Endothelial cell of umbilical vein (primary cell): Measurements from ENCODE around the gene MMP11. TPM values are rescaled to one million over a fixed set of nuclear protein-coding genes. Genes with fewer than 3 reads are reported as not detected.

Experiments
- BruUV-seq: library from RNA; stranded (reverse); fragments of 400-500 nt; replicated peaks from 2 replicates; lab custom pipeline; 2021; lab: Mats Ljungman, UMichigan
- CTCF ChIA-PET: fragments of 300-600, 350-600 bp; sonication (Branson Sonifier 250); formaldehyde crosslinking; loops from one replicate; lab custom pipeline; 2021; ENCODE audit warnings: antibody characterized with exemption, inconsistent platforms; lab: Charles Lee
- POLR2A ChIA-PET: fragments of 300-600, 350-600 bp; sonication (Branson Sonifier 250); formaldehyde crosslinking; loops from one replicate; lab custom pipeline; 2021; ENCODE audit warnings: antibody characterized with exemption, inconsistent platforms; lab: Charles Lee
- DNase-seq: peaks from one replicate; pipeline ENCODE4 v3.0.0-alpha.2; 2011; ENCODE audit warnings: low read depth, low spot score
- FAIRE-seq: peaks from 2 replicates; lab custom pipeline; 2011; peaks lifted over from hg19 to GRCh38; lab: Jason Lieb, UNC
- H2AFZ ChIP-seq: 2 replicates; pipeline ENCODE4 v1.6.0; 2012; ENCODE audit warnings: low read depth, low read length, control low read depth, inconsistent platforms
- H3K27ac ChIP-seq: 2 replicates; pipeline ENCODE4 v1.5.1; 2011; ENCODE audit warnings: low read depth, mild to moderate bottlenecking, control low read depth, low read length, moderate library complexity; ENCODE audit not compliant: insufficient read depth
- H3K27me3 ChIP-seq, 2 experiments: 2 replicates each; pipeline versions ENCODE4 v1.6.0 to v1.6.1; 2011; ENCODE audit warnings: low read length in 2 of 2, mixed read lengths in 1 of 2; ENCODE audit not compliant: control insufficient read depth in 2 of 2, insufficient read depth in 2 of 2
- H3K36me3 ChIP-seq, 2 experiments: 2 replicates in 1 of 2; 3 replicates in 1 of 2; pipeline ENCODE4 v1.5.1; 2011; ENCODE audit warnings: low read length in 2 of 2, mild to moderate bottlenecking in 1 of 2, moderate library complexity in 1 of 2; ENCODE audit not compliant: control insufficient read depth in 2 of 2, insufficient read depth in 2 of 2; ENCODE audit errors: extremely low read depth in 1 of 2
- H3K4me1 ChIP-seq: 3 replicates; pipeline ENCODE4 v1.5.1; 2011; ENCODE audit warnings: mild to moderate bottlenecking, low read length; ENCODE audit not compliant: control insufficient read depth, insufficient read depth; ENCODE audit errors: extremely low read depth
- H3K4me2 ChIP-seq: 2 replicates; pipeline ENCODE4 v1.6.1; 2011; ENCODE audit warnings: low read length, control low read depth, mixed read lengths; ENCODE audit not compliant: insufficient read depth
- H3K4me3 ChIP-seq, 3 experiments: fragments of 200-600 bp in 1 of 3; sonication (generic), shearing (Covaris generic) in 1 of 3; replicated peaks in 1 of 3; 2 replicates each; pipeline ENCODE4 v1.5.1; 2011 to 2016; ENCODE audit warnings: control low read depth in 3 of 3, low read length in 3 of 3, mild to moderate bottlenecking in 2 of 3, inconsistent platforms in 1 of 3, low read depth in 1 of 3, moderate library complexity in 1 of 3; ENCODE audit not compliant: insufficient read depth in 1 of 3
- H3K79me2 ChIP-seq: 2 replicates; pipeline ENCODE4 v1.6.0; 2012; ENCODE audit warnings: low read length, inconsistent platforms; ENCODE audit not compliant: control insufficient read depth, insufficient read depth
- H3K9ac ChIP-seq: replicated peaks from 2 replicates; pipeline ENCODE3; 2011; ENCODE audit warnings: low read length, control low read depth; ENCODE audit not compliant: insufficient read depth; ENCODE audit errors: extremely low read depth
- H3K9me1 ChIP-seq: replicated peaks from 3 replicates; pipeline ENCODE4 v1.6.0; 2011; ENCODE audit warnings: mild to moderate bottlenecking, low read length; ENCODE audit not compliant: control insufficient read depth, insufficient read depth; ENCODE audit errors: extremely low read depth
- H3K9me3 ChIP-seq: replicated peaks from 2 replicates; pipeline ENCODE4 v1.5.1; 2012; ENCODE audit warnings: low read length, inconsistent platforms; ENCODE audit not compliant: control insufficient read depth, insufficient read depth
- H4K20me1 ChIP-seq: replicated peaks from 2 replicates; pipeline ENCODE3; 2011; ENCODE audit warnings: mild to moderate bottlenecking, low read length; ENCODE audit not compliant: control insufficient read depth, insufficient read depth; ENCODE audit errors: extremely low read depth
- EZH2 ChIP-seq: IDR thresholded peaks from 2 replicates; pipeline ENCODE4 v1.6.1; 2012; ENCODE audit warnings: borderline replicate concordance, low read depth, mild to moderate bottlenecking, moderate library complexity, low read length, inconsistent platforms; ENCODE audit not compliant: severe bottlenecking
- FOS ChIP-seq: IDR thresholded peaks from 2 replicates; pipeline ENCODE4 v1.6.1; 2011; ENCODE audit warnings: mild to moderate bottlenecking, low read length, moderate library complexity, borderline replicate concordance; ENCODE audit not compliant: insufficient read depth
- JUN ChIP-seq: IDR thresholded peaks from 2 replicates; pipeline ENCODE4 v1.6.1; 2011; ENCODE audit warnings: borderline replicate concordance, low read depth; ENCODE audit not compliant: insufficient read length, insufficient read depth
- MYC ChIP-seq: IDR thresholded peaks from one replicate; pipeline ENCODE4 v1.6.1; 2011; ENCODE audit warnings: mild to moderate bottlenecking, low read depth, low read length
- POLR2AphosphoS5 ChIP-seq: IDR thresholded peaks from 2 replicates; pipeline ENCODE4 v1.6.1; 2012; ENCODE audit warnings: low read depth, mild to moderate bottlenecking, control low read depth, low read length, moderate library complexity; ENCODE audit not compliant: insufficient read depth
- dilution Hi-C: fragments of 300-500 bp; cut with MboI; formaldehyde crosslinking; loops from one replicate; pipeline ENCODE4 v1.15.0; 2019; ENCODE audit warnings: low sequenced_read_pairs; ENCODE audit not compliant: extremely low pct_ligation_motif_present
- intact Hi-C: fragments of 100-400 bp; cut with micrococcal nuclease; formaldehyde crosslinking; loops from one replicate; pipeline ENCODE4 v1.10.0; 2022
- polyA plus RNA-seq, 4 experiments: library from polyadenylated mRNA; depleted of rRNA in 3 of 4; stranded (reverse) in 3 of 4; unstranded in 1 of 4; fragments of >200 nt; gene quantifications; 2 replicates each; pipeline versions ENCODE4 v1.2.1 to v1.2.3, GENCODE V29; 2011 to 2012; ENCODE audit warnings: missing spikeins in 1 of 4
- total RNA-seq: library from RNA; stranded (reverse); gene quantifications from 2 replicates; pipeline ENCODE4 v1.2.3, GENCODE V29; 2021
- TF ChIP-seq, protein P1 (sequence below): IDR thresholded peaks from 2 replicates; pipeline ENCODE4 v1.6.1; 2011; ENCODE audit not compliant: insufficient read depth, insufficient read length
- TF ChIP-seq, protein P2 (sequence below), 2 donors: IDR thresholded peaks; 1 replicate in 1 of 2; 2 replicates in 1 of 2; pipeline ENCODE4 v1.5.1; 2011; ENCODE audit warnings: low read length in 2 of 2, mild to moderate bottlenecking in 2 of 2, moderate library complexity in 2 of 2, control low read depth in 1 of 2, inconsistent platforms in 1 of 2, low read depth in 1 of 2; ENCODE audit not compliant: insufficient read depth in 1 of 2; ENCODE audit errors: extremely low read depth in 1 of 2

The MMP11 gene
- total and polyA plus RNA-seq, 2 donors (not counting 3 experiments of a cell fraction or from before 2014, with no cell fraction given), result 10.3 to 16.9 TPM

DNA sequence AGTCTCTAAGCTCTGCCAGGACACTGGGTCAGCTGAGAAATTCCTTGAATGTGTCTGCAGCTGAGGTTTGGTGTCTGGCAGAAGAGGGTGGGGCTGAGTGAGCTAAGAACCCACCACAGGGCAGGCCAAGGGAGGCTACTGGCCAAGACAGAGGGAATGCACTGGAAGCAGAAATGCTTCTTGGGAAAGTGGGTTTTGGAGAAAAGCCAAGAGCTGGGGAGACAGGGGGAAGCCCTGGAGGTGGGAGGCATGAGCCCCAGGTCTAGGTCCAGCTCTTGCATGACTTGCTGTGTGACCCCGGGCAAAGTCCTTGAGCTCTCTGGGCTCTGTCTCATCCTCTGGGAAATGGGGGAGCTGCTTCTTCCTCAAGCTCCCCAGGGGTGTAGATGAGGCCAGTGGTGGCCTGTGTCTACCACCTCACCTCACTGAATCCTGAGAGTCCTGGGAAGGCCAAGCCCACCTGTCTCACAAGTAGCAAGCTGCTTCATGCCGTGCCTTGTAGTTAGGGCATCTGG is 2.3 kb downstream of the MMP11 start:
- H3K9ac ChIP-seq, result no peak overlapping the region
- BruUV-seq, result no TSS peak
- POLR2A ChIA-PET, result no interaction called here

More for the DNA sequence above, 2.3 kb downstream of the MMP11 start:
- no peaks in the 10 kb centered on the region for H3K27me3 ChIP-seq
- H3K4me1 ChIP-seq, result peaks cover 9% of the 10 kb centered on the region
- CTCF ChIA-PET, result interaction anchor here (1.0 to 3.3 kb wide), 5 partner anchors 8 to 82 kb away, joined by 3 to 27 read pairs (median 5); partner anchors contain the start of genes SLC2A11 and SMARCB1
- FAIRE-seq (no peak), DNase-seq (no peak)
- H2AFZ ChIP-seq, result no peak overlapping the region
- H4K20me1 ChIP-seq, result no peaks in the 10 kb centered on the region
- no peak overlapping the region for H3K4me3 ChIP-seq
- no peaks in the 10 kb centered on the region for H3K79me2 ChIP-seq
- H3K4me2 ChIP-seq, result no peak overlapping the region
- dilution Hi-C loops (no loop called here), intact Hi-C loops (no loop called here)
- no peaks in the 10 kb centered on the region for H3K9me1 ChIP-seq
- TF ChIP-seq JUN (no peak), EZH2 (no peak), MYC (no peak), FOS (no peak), POLR2AphosphoS5 (no peak)
- TF ChIP-seq, protein P1, sequence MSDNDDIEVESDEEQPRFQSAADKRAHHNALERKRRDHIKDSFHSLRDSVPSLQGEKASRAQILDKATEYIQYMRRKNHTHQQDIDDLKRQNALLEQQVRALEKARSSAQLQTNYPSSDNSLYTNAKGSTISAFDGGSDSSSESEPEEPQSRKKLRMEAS, result no peak
- TF ChIP-seq, protein P2, sequence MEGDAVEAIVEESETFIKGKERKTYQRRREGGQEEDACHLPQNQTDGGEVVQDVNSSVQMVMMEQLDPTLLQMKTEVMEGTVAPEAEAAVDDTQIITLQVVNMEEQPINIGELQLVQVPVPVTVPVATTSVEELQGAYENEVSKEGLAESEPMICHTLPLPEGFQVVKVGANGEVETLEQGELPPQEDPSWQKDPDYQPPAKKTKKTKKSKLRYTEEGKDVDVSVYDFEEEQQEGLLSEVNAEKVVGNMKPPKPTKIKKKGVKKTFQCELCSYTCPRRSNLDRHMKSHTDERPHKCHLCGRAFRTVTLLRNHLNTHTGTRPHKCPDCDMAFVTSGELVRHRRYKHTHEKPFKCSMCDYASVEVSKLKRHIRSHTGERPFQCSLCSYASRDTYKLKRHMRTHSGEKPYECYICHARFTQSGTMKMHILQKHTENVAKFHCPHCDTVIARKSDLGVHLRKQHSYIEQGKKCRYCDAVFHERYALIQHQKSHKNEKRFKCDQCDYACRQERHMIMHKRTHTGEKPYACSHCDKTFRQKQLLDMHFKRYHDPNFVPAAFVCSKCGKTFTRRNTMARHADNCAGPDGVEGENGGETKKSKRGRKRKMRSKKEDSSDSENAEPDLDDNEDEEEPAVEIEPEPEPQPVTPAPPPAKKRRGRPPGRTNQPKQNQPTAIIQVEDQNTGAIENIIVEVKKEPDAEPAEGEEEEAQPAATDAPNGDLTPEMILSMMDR (IDR thresholded peaks at IDR 0.05; ENCODE audit: extremely low read depth in 1 of 2, insufficient read depth in 1 of 2, low read depth in 1 of 2, low read length in 2 of 2), result no peak
- H3K36me3 ChIP-seq, result no peaks in the 10 kb centered on the region
- no peaks in the 10 kb centered on the region for H3K9me3 ChIP-seq
- no peak overlapping the region for H3K27ac ChIP-seq
